ENCODE results near the gene PXMP4.

GRCh38 chr20:33670715-33671499 lies 49.2 kb downstream of the PXMP4 start:
- no peak for TF ChIP-seq CTCF (optimal IDR thresholded peaks at IDR 0.05 in 1 of 3, IDR thresholded peaks at IDR 0.05 in 1 of 3, conservative IDR thresholded peaks at IDR 0.05 in 1 of 3; ENCODE audit: extremely low read depth in 1 of 3, insufficient read depth in 2 of 3, low read length in 3 of 3)
- no peak for TF ChIP-seq EZH2 (IDR thresholded peaks at IDR 0.05; ENCODE audit: low read length)
